BE2C (cell line): Measurements from ENCODE around the gene C3orf20.
A peak's percentile ranks its signal among the peaks of the same experiment; 100 is the strongest.
"Not testable (repeated sequence)": the region's sequence is repeated elsewhere in the genome, so short reads cannot be mapped to it uniquely, and the experiment has no call there.

Experiments
- DNase-seq: peaks from one replicate; pipeline ENCODE4 v3.0.0-alpha.2; 2020
- H3K27me3 ChIP-seq: fragments of 250-450 bp; sonication (Bioruptor Pico); 2 replicates; pipeline ENCODE4 v1.5.1; 2020; ENCODE audit warnings: mild to moderate bottlenecking
- H3K36me3 ChIP-seq: fragments of 250-450 bp; sonication (Bioruptor Pico); 2 replicates; pipeline ENCODE4 v1.5.1; 2020; ENCODE audit warnings: mild to moderate bottlenecking
- H3K4me1 ChIP-seq: fragments of 250-450 bp; sonication (Bioruptor Pico); 2 replicates; pipeline ENCODE4 v1.5.1; 2020
- H3K4me3 ChIP-seq: 2 replicates; pipeline ENCODE4 v1.5.1; 2011; ENCODE audit warnings: low read depth, low read length
- H3K9me3 ChIP-seq: fragments of 250-450 bp; sonication (Bioruptor Pico); 2 replicates; pipeline ENCODE4 v1.5.1; 2020
- TF ChIP-seq, protein P1 (sequence below): IDR thresholded peaks from 2 replicates; pipeline ENCODE4 v1.5.1; 2012; ENCODE audit warnings: mild to moderate bottlenecking, low read depth, low read length

The C3orf20 gene

GRCh38 chr3:14646589-14647413 lies 28.1 kb upstream of the C3orf20 start:
- no peak for DNase-seq

GRCh38 chr3:14647976-14648955 lies 26.7 kb upstream of the C3orf20 start:
- no peak overlapping the region for H3K4me3 ChIP-seq

More at GRCh38 chr3:14646589-14647413, 28.1 kb upstream of the C3orf20 start:
- Histone ChIP-seq H3K4me1 (no peaks in the 10 kb centered on the region), H3K4me3 (no peak overlapping the region), H3K36me3 (no peaks in the 10 kb centered on the region), H3K9me3 (no peaks in the 10 kb centered on the region), H3K27me3 (no peaks in the 10 kb centered on the region)
- TF ChIP-seq, protein P1, sequence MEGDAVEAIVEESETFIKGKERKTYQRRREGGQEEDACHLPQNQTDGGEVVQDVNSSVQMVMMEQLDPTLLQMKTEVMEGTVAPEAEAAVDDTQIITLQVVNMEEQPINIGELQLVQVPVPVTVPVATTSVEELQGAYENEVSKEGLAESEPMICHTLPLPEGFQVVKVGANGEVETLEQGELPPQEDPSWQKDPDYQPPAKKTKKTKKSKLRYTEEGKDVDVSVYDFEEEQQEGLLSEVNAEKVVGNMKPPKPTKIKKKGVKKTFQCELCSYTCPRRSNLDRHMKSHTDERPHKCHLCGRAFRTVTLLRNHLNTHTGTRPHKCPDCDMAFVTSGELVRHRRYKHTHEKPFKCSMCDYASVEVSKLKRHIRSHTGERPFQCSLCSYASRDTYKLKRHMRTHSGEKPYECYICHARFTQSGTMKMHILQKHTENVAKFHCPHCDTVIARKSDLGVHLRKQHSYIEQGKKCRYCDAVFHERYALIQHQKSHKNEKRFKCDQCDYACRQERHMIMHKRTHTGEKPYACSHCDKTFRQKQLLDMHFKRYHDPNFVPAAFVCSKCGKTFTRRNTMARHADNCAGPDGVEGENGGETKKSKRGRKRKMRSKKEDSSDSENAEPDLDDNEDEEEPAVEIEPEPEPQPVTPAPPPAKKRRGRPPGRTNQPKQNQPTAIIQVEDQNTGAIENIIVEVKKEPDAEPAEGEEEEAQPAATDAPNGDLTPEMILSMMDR: peak; percentile 21; the same call in 1 of the 2 replicates

DNA sequence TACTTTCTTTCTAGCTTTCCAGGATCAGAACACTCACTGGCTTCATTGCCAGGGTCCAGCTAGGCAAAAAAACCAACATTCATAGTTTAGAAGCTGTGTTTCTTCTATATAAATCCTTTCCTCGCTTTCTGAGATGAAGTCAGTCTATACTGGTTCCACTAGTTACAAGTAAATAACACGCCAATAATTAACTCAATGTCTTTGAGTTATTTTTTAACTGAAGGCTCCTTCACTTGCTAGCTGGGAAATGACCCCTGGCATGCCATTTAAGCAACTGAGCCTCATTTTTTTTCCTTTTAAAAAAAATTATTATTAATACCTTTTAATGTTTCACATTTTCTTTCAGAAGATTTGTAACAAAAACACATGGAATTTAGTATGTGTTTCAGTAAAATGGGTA lies 25.5 kb upstream of the C3orf20 start:
- Histone ChIP-seq H3K36me3 (no peaks in the 10 kb centered on the region), H3K27me3 (no peaks in the 10 kb centered on the region), H3K9me3 (no peaks in the 10 kb centered on the region), H3K4me1 (no peaks in the 10 kb centered on the region), H3K4me3 (no peak overlapping the region)
- no peak for DNase-seq
- TF ChIP-seq, protein P1: no peak

More at GRCh38 chr3:14647976-14648955, 26.7 kb upstream of the C3orf20 start:
- Histone ChIP-seq H3K9me3 (no peaks in the 10 kb centered on the region), H3K36me3 (no peaks in the 10 kb centered on the region), H3K27me3 (no peaks in the 10 kb centered on the region), H3K4me1 (no peaks in the 10 kb centered on the region)
- TF ChIP-seq, protein P1: no peak
- no peak for DNase-seq

- Histone ChIP-seq H3K27me3 (no peaks in the 10 kb centered on the region), H3K4me3 (no peak overlapping the region), H3K36me3 (no peaks in the 10 kb centered on the region), H3K4me1 (no peaks in the 10 kb centered on the region), H3K9me3 (no peaks in the 10 kb centered on the region)
- TF ChIP-seq, protein P1: no peak
- no peak for DNase-seq
Measured at GRCh38 chr3:14650193-14650592, 24.7 kb upstream of the C3orf20 start.

GRCh38 chr3:14651440-14652251 lies 23.3 kb upstream of the C3orf20 start, which contains the start of gene CCDC174:
Gene CCDC174, plus strand, starts transcription at chr3:14651762. Its CDS starts 75 bp downstream, at chr3:14651837.
- DNase-seq: peak; percentile 83
- TF ChIP-seq, protein P1: no peak

GRCh38 chr3:14652360-14652907 lies 22.5 kb upstream of the C3orf20 start:
- H3K4me1 ChIP-seq, H3K9me3 ChIP-seq, DNase-seq, H3K27me3 ChIP-seq, H3K36me3 ChIP-seq: not testable (repeated sequence)
- H3K4me3 ChIP-seq: peak overlapping the region; percentile 90

More at GRCh38 chr3:14651440-14652251, 23.3 kb upstream of the C3orf20 start, which contains the start of gene CCDC174:
- Histone ChIP-seq H3K4me1 (no peaks in the 10 kb centered on the region), H3K36me3 (no peaks in the 10 kb centered on the region), H3K4me3 (peak within 1 kb of the TSS; percentile 90), H3K9me3 (no peaks in the 10 kb centered on the region), H3K27me3 (no peaks in the 10 kb centered on the region)
